ENCODE data around the gene CPTP. TPM values are rescaled to one million over a fixed set of nuclear protein-coding genes. Genes with fewer than 3 reads are reported as not detected.

The CPTP gene
- total and polyA plus RNA-seq, 8 donors: 6.6 to 226 (median 22.8) TPM

GRCh38 chr1:1332031-1332755, 7.6 kb downstream of the CPTP start:
- WGBS, 5 donors: 75 to 79% (median 77%) methylated on average over 15 to 57 of the region's 57 CpGs
- Histone ChIP-seq H3K36me3 (peaks cover 14 to 42% (median 40%) of the 10 kb centered on the region in 4 donors), H3K4me3 (no peak overlapping the region), H3K27ac (no peak overlapping the region), H3K4me1 (peaks cover 11 to 41% (median 33%) of the 10 kb centered on the region in 4 donors), H3K27me3 (no peaks in the 10 kb centered on the region), H3K9me3 (no peaks in the 10 kb centered on the region)
- DNase-seq: no peak
- TF ChIP-seq POLR2AphosphoS5 (IDR thresholded peaks at IDR 0.05) (no peak), EP300 (IDR thresholded peaks at IDR 0.05) (no peak)
- intact Hi-C loops (cut with DNase I; ENCODE audit: low total_unique reads): no loop called here

GRCh38 chr1:1332774-1333480, 8.3 kb downstream of the CPTP start:
- H3K27ac ChIP-seq: peak overlapping the region in 1 of 5 donors; percentile 2
- H3K36me3 ChIP-seq: peaks cover 8 to 42% (median 40%) of the 10 kb centered on the region in 4 donors
- H3K27me3 ChIP-seq: no peaks in the 10 kb centered on the region
- intact Hi-C loops (cut with DNase I; ENCODE audit: low total_unique reads): no loop called here
- WGBS, 5 donors: 46 to 77% (median 55%) methylated on average over 18 to 48 of the region's 48 CpGs
- peak in 1 of 2 donors; percentile 80 for DNase-seq
- no peak overlapping the region for H3K4me3 ChIP-seq
- TF ChIP-seq POLR2AphosphoS5 (IDR thresholded peaks at IDR 0.05) (peak in 1 of 3 donors; percentile 34), POLR2A (IDR thresholded peaks at IDR 0.05) (no peak)
- H3K4me1 ChIP-seq: peaks cover 11 to 41% (median 37%) of the 10 kb centered on the region in 4 donors
- H3K9me3 ChIP-seq: no peaks in the 10 kb centered on the region

GRCh38 chr1:1333551-1334241, 9.1 kb downstream of the CPTP start:
- no peaks in the 10 kb centered on the region for H3K27me3 ChIP-seq
- 76 to 88% (median 83%) methylated on average over 5 to 36 of the region's 36 CpGs for WGBS, 5 donors
- no peaks in the 10 kb centered on the region for H3K9me3 ChIP-seq
- intact Hi-C loops (cut with DNase I; ENCODE audit: low total_unique reads): no loop called here
- TF ChIP-seq POLR2AphosphoS5 (IDR thresholded peaks at IDR 0.05): no peak
- no peak for TF ChIP-seq EP300 (IDR thresholded peaks at IDR 0.05)
- no peak for TF ChIP-seq POLR2A (IDR thresholded peaks at IDR 0.05)
- no peak for TF ChIP-seq CTCF (IDR thresholded peaks at IDR 0.05)
- peaks cover 9 to 42% (median 40%) of the 10 kb centered on the region in 4 donors for H3K36me3 ChIP-seq
- DNase-seq: no peak
- H3K4me3 ChIP-seq: no peak overlapping the region
- peak overlapping the region in 1 of 5 donors; percentile 2 for H3K27ac ChIP-seq
- H3K4me1 ChIP-seq: peaks cover 11 to 45% (median 42%) of the 10 kb centered on the region in 4 donors

GRCh38 chr1:1334835-1335234, 10.2 kb downstream of the CPTP start:
- no peak overlapping the region for H3K27ac ChIP-seq
- no peaks in the 10 kb centered on the region for H3K27me3 ChIP-seq
- 63 to 83% (median 72%) methylated on average over 1 to 11 of the region's 11 CpGs for WGBS, 5 donors
- H3K4me1 ChIP-seq: peaks cover 11 to 46% (median 43%) of the 10 kb centered on the region in 4 donors
- H3K36me3 ChIP-seq: peaks cover 17 to 52% (median 47%) of the 10 kb centered on the region in 4 donors
- H3K4me3 ChIP-seq: no peak overlapping the region
- intact Hi-C loops (cut with DNase I; ENCODE audit: low total_unique reads): no loop called here
- no peak for TF ChIP-seq POLR2A (IDR thresholded peaks at IDR 0.05)
- no peak for TF ChIP-seq EP300 (IDR thresholded peaks at IDR 0.05)
- no peak for TF ChIP-seq POLR2AphosphoS5 (IDR thresholded peaks at IDR 0.05)
- no peak for TF ChIP-seq CTCF (IDR thresholded peaks at IDR 0.05)
- no peak for DNase-seq
- H3K9me3 ChIP-seq: no peaks in the 10 kb centered on the region

- H3K27me3 ChIP-seq: no peaks in the 10 kb centered on the region
- no peak for DNase-seq
- no peak overlapping the region for H3K4me3 ChIP-seq
- intact Hi-C loops (cut with DNase I; ENCODE audit: low total_unique reads): no loop called here
- WGBS, 5 donors: 73 to 87% (median 78%) methylated on average over 9 to 16 of the region's 16 CpGs
- H3K36me3 ChIP-seq: peaks cover 21 to 56% (median 52%) of the 10 kb centered on the region in 4 donors
- no peaks in the 10 kb centered on the region for H3K9me3 ChIP-seq
- H3K4me1 ChIP-seq: peaks cover 11 to 46% (median 42%) of the 10 kb centered on the region in 4 donors
- no peak overlapping the region for H3K27ac ChIP-seq
- TF ChIP-seq EP300 (IDR thresholded peaks at IDR 0.05) (no peak), CTCF (IDR thresholded peaks at IDR 0.05) (no peak), POLR2AphosphoS5 (IDR thresholded peaks at IDR 0.05) (no peak), POLR2A (IDR thresholded peaks at IDR 0.05) (no peak)
Observed at GRCh38 chr1:1335283-1335682, 10.7 kb downstream of the CPTP start.
